HepG2 (cell line): ENCODE measurements around the gene PGC. TPM values are rescaled to one million over a fixed set of nuclear protein-coding genes. Genes with fewer than 3 reads are reported as not detected.

Experiments
- CHCHD3 ChIP-seq: sonication (generic); formaldehyde crosslinking; IDR thresholded peaks from 2 replicates; pipeline ENCODE4 v1.8.0; 2022; ENCODE audit warnings: mild to moderate bottlenecking, missing genetic modification reagents, moderate library complexity
- CSRNP1 ChIP-seq: sonication (generic); formaldehyde crosslinking; IDR thresholded peaks from 2 replicates; pipeline ENCODE4 v1.8.1; 2023; ENCODE audit warnings: mild to moderate bottlenecking, missing genetic modification reagents
- GPN1 ChIP-seq: sonication (generic); formaldehyde crosslinking; IDR thresholded peaks from 2 replicates; pipeline ENCODE4 v1.5.1; 2020; ENCODE audit warnings: missing genetic modification reagents, borderline replicate concordance
- HNRNPLL ChIP-seq: fragments of 200-400 bp; formaldehyde crosslinking; IDR thresholded peaks from 2 replicates; pipeline ENCODE4 v1.6.1; 2017; ENCODE audit warnings: mild to moderate bottlenecking, low read depth, low read length; ENCODE audit not compliant: poor library complexity, severe bottlenecking
- LCORL ChIP-seq, 2 experiments: fragments of 450-650 bp in 1 of 2; sonication (generic) in 1 of 2; formaldehyde crosslinking in 1 of 2; IDR thresholded peaks; 2 replicates each; pipeline versions ENCODE4 v1.5.0 to v1.6.1; 2017 to 2020; ENCODE audit warnings: antibody characterized with exemption in 1 of 2, missing genetic modification reagents in 1 of 2
- NCOA2 ChIP-seq: sonication (generic); formaldehyde crosslinking; IDR thresholded peaks from 2 replicates; pipeline ENCODE4 v1.8.0; 2022; ENCODE audit warnings: inconsistent platforms
- NCOA5 ChIP-seq: sonication (generic); formaldehyde crosslinking; IDR thresholded peaks from 2 replicates; pipeline ENCODE4 v1.4.0; 2020; ENCODE audit warnings: missing genetic modification reagents
- NR0B2 ChIP-seq: sonication (generic); formaldehyde crosslinking; IDR thresholded peaks from 2 replicates; pipeline ENCODE4 v1.4.0; 2020; ENCODE audit warnings: mild to moderate bottlenecking, missing genetic modification reagents
- NR2F6 ChIP-seq, 2 experiments: IDR thresholded peaks; 2 replicates each; pipeline ENCODE4 v1.6.1; 2016; ENCODE audit warnings: antibody characterized with exemption in 1 of 2, mild to moderate bottlenecking in 1 of 2
- PAWR ChIP-seq: sonication (generic); formaldehyde crosslinking; IDR thresholded peaks from 2 replicates; pipeline ENCODE4 v1.4.0; 2020; ENCODE audit warnings: missing genetic modification reagents, mild to moderate bottlenecking, borderline replicate concordance
- POLR2A ChIP-seq, 2 experiments: IDR thresholded peaks; 2 replicates each; pipeline ENCODE4 v1.6.1; 2011; ENCODE audit warnings: low read depth in 2 of 2, low read length in 2 of 2, mild to moderate bottlenecking in 1 of 2, moderate library complexity in 1 of 2; ENCODE audit not compliant: insufficient read depth in 1 of 2
- RAD21 ChIP-seq: fragments of 450-650 bp; formaldehyde crosslinking; IDR thresholded peaks from 2 replicates; pipeline ENCODE4 v1.5.0; 2020; ENCODE audit warnings: mild to moderate bottlenecking
- RERE ChIP-seq: IDR thresholded peaks from 2 replicates; pipeline ENCODE4 v1.6.1; 2016; ENCODE audit warnings: low read depth, missing genetic modification reagents, missing compliant biosample characterization
- RORA ChIP-seq: sonication (generic); formaldehyde crosslinking; IDR thresholded peaks from 2 replicates; pipeline ENCODE4 v1.5.0; 2020; ENCODE audit warnings: mild to moderate bottlenecking, missing genetic modification reagents, moderate library complexity
- SSRP1 ChIP-seq: IDR thresholded peaks from 2 replicates; pipeline ENCODE4 v1.6.1; 2016; ENCODE audit warnings: control low read depth
- TAF15 ChIP-seq: fragments of 200-400 bp; formaldehyde crosslinking; IDR thresholded peaks from one replicate; pipeline ENCODE4 v1.6.1; 2018; ENCODE audit warnings: mild to moderate bottlenecking, low read depth, low read length; ENCODE audit not compliant: poor library complexity, severe bottlenecking
- ZNF562 ChIP-seq: sonication (generic); formaldehyde crosslinking; IDR thresholded peaks from 2 replicates; pipeline ENCODE4 v1.8.0; 2022; ENCODE audit warnings: missing genetic modification reagents, borderline replicate concordance
- ZNF576 ChIP-seq: sonication (generic); formaldehyde crosslinking; IDR thresholded peaks from 2 replicates; pipeline ENCODE4 v1.4.0; 2020; ENCODE audit warnings: mild to moderate bottlenecking, missing genetic modification reagents
- ZNF598 ChIP-seq: sonication (generic); formaldehyde crosslinking; IDR thresholded peaks from 2 replicates; pipeline ENCODE4 v1.5.1; 2020; ENCODE audit warnings: mild to moderate bottlenecking, missing genetic modification reagents, borderline replicate concordance
- ZNF691 ChIP-seq: sonication (generic); formaldehyde crosslinking; IDR thresholded peaks from 2 replicates; pipeline ENCODE4 v1.4.0; 2020; ENCODE audit warnings: missing genetic modification reagents, low read depth, mild to moderate bottlenecking, borderline replicate concordance
- ZNF776 ChIP-seq: sonication (generic); formaldehyde crosslinking; IDR thresholded peaks from 2 replicates; pipeline ENCODE4 v1.4.0; 2020; ENCODE audit warnings: mild to moderate bottlenecking, missing genetic modification reagents
- ZNF879 ChIP-seq: sonication (generic); formaldehyde crosslinking; IDR thresholded peaks from 2 replicates; pipeline ENCODE4 v1.8.1; 2023; ENCODE audit warnings: missing genetic modification reagents
- polyA plus RNA-seq, 8 experiments: library from polyadenylated mRNA; depleted of rRNA in 3 of 8; stranded (reverse) in 7 of 8; unstranded in 1 of 8; fragments of >200 nt; fragmentation: Illumina TruSeq in 4 of 8; extraction: Trizol in 4 of 8; gene quantifications; 2 replicates each; pipeline versions ENCODE4 v1.2.1 to v1.2.3, GENCODE V29; 2011 to 2016; ENCODE audit warnings: low read depth in 4 of 8, missing spikeins in 1 of 8, mixed read lengths in 1 of 8; ENCODE audit not compliant: insufficient read depth in 1 of 8
- total RNA-seq, 5 experiments: library from RNA; depleted of rRNA; stranded (reverse); fragments of >200 nt; fragmentation: Illumina TruSeq; extraction: Trizol; gene quantifications; 2 replicates each; pipeline ENCODE4 v1.2.3, GENCODE V29; 2016; ENCODE audit warnings: low read depth in 1 of 5

Gene PGC
- total and polyA plus RNA-seq, 2 of the 13 experiments (the other 11 are each of a cell fraction or from before 2014, with no cell fraction given) = 426 to 502 TPM

- TF ChIP-seq LCORL (IDR thresholded peaks at IDR 0.05) (no peak), LCORL (CRISPR knock-in tag; IDR thresholded peaks at IDR 0.05) (no peak), NCOA2 (CRISPR knock-in tag) (no peak), CSRNP1 (CRISPR knock-in tag) (no peak), NR0B2 (CRISPR knock-in tag) (peak; percentile 41; the same call in 1 of the 2 replicates), RERE (CRISPR knock-in tag) (no peak), CHCHD3 (CRISPR knock-in tag) (no peak), GPN1 (no peak), HNRNPLL (no peak), ZNF576 (no peak), ZNF562 (CRISPR knock-in tag) (no peak), NCOA5 (CRISPR knock-in tag) (no peak), ZNF691 (CRISPR knock-in tag) (no peak), SSRP1 (CRISPR knock-in tag) (no peak), RORA (CRISPR knock-in tag) (no peak), PAWR (CRISPR knock-in tag) (no peak), POLR2A (IDR thresholded peaks at IDR 0.05; ENCODE audit: insufficient read depth in 1 of 2, low read depth in 2 of 2, low read length in 2 of 2) (no peak), RAD21 (CRISPR knock-in tag) (no peak), ZNF598 (CRISPR knock-in tag) (0 out of 2 replicates have a peak, but pooled peaks have one; percentile 56), NR2F6 (IDR thresholded peaks at IDR 0.05) (no peak), NR2F6 (CRISPR knock-in tag; IDR thresholded peaks at IDR 0.05) (no peak), ZNF879 (CRISPR knock-in tag) (no peak), TAF15 (no peak), ZNF776 (CRISPR knock-in tag) (peak; percentile 53; the same call in 1 of the 2 replicates)
Observed at GRCh38 chr6:41705311-41705995, 41.7 kb downstream of the PGC start (continued).
